CD4-positive, alpha-beta memory T cell (primary cell): ENCODE measurements around the gene SERPINA4. TPM values are rescaled to one million over a fixed set of nuclear protein-coding genes. Genes with fewer than 3 reads are reported as not detected.
"Not testable (repeated sequence)": the region's sequence is repeated elsewhere in the genome, so short reads cannot be mapped to it uniquely, and the experiment has no call there.

Experiments used
- CTCF ChIA-PET: fragments of 350-600 bp; sonication (Branson Sonifier 250); formaldehyde crosslinking; loops from one replicate; lab custom pipeline; 2021; ENCODE audit warnings: inconsistent platforms; ENCODE audit not compliant: partially characterized antibody; lab: Charles Lee
- POLR2A ChIA-PET: fragments of 350-600 bp; sonication (Branson Sonifier 250); formaldehyde crosslinking; loops from one replicate; lab custom pipeline; 2021; ENCODE audit not compliant: partially characterized antibody; lab: Charles Lee
- DNase-seq, 5 donors: peaks; one replicate each; pipeline versions ENCODE4 v3.0.0 to v3.0.0-alpha.2; 2020 to 2022; ENCODE audit warnings: mixed read lengths in 1 of 5
- H3K27ac ChIP-seq: one replicate; pipeline ENCODE4 v1.7.0; 2013; ENCODE audit warnings: low read depth, low read length
- H3K27me3 ChIP-seq: 2 replicates; pipeline ENCODE4 v1.7.0; 2013; ENCODE audit warnings: mild to moderate bottlenecking, low read length, moderate library complexity; ENCODE audit not compliant: insufficient read depth
- H3K36me3 ChIP-seq: 2 replicates; pipeline ENCODE4 v1.7.0; 2013; ENCODE audit warnings: mild to moderate bottlenecking, low read length, moderate library complexity; ENCODE audit not compliant: insufficient read depth
- H3K4me1 ChIP-seq: 2 replicates; pipeline ENCODE4 v1.7.0; 2013; ENCODE audit warnings: mild to moderate bottlenecking, low read length, moderate library complexity; ENCODE audit not compliant: insufficient read depth
- H3K4me3 ChIP-seq, 2 donors: one replicate each; pipeline ENCODE4 v1.7.0; 2013; ENCODE audit warnings: low read length in 2 of 2, mild to moderate bottlenecking in 1 of 2
- H3K9me3 ChIP-seq, 2 donors: one replicate each; pipeline ENCODE4 v1.7.0; 2013; ENCODE audit warnings: low read length in 2 of 2, control low read depth in 1 of 2; ENCODE audit not compliant: control insufficient read depth in 1 of 2
- H3K27ac Mint-ChIP-seq, 7 donors: one replicate each; pipeline ENCODE4 v1.8.0; 2020 to 2021; ENCODE audit warnings: mixed read lengths in 7 of 7, mild to moderate bottlenecking in 6 of 7, inconsistent platforms in 3 of 7, moderate library complexity in 3 of 7
- H3K27me3 Mint-ChIP-seq, 2 donors: one replicate each; pipeline ENCODE4 v1.8.0; 2020 to 2021; ENCODE audit warnings: mixed read lengths in 2 of 2
- H3K36me3 Mint-ChIP-seq, 2 donors: one replicate each; pipeline ENCODE4 v1.8.0; 2020 to 2021; ENCODE audit warnings: mixed read lengths in 2 of 2, inconsistent platforms in 1 of 2, mild to moderate bottlenecking in 1 of 2
- H3K4me1 Mint-ChIP-seq, 4 donors: one replicate each; pipeline ENCODE4 v1.8.0; 2020 to 2021; ENCODE audit warnings: mixed read lengths in 4 of 4, mild to moderate bottlenecking in 1 of 4
- H3K4me3 Mint-ChIP-seq, 8 donors: one replicate each; pipeline ENCODE4 v1.8.0; 2020 to 2021; ENCODE audit warnings: mixed read lengths in 8 of 8, mild to moderate bottlenecking in 7 of 8, moderate library complexity in 6 of 8, inconsistent platforms in 3 of 8
- H3K9me3 Mint-ChIP-seq, 8 donors: one replicate each; pipeline ENCODE4 v1.8.0; 2020 to 2021; ENCODE audit warnings: mixed read lengths in 8 of 8, mild to moderate bottlenecking in 5 of 8, inconsistent platforms in 3 of 8, moderate library complexity in 1 of 8
- intact Hi-C: fragments of 100-400 bp; cut with micrococcal nuclease; formaldehyde crosslinking; loops from one replicate; pipeline ENCODE4 v1.15.1; 2023
- polyA plus RNA-seq, 2 donors: library from polyadenylated mRNA; unstranded; fragments of 300-500 nt; fragmentation: Illumina TruSeq; gene quantifications; one replicate each; pipeline ENCODE4 v1.2.3, GENCODE V29; 2021
- total RNA-seq, 2 experiments: library from RNA; stranded (reverse); gene quantifications; one replicate each; pipeline ENCODE4 v1.2.3, GENCODE V29; 2021

SERPINA4 gene
- total and polyA plus RNA-seq, 4 experiments from 2014 or later = not detected

DNA sequence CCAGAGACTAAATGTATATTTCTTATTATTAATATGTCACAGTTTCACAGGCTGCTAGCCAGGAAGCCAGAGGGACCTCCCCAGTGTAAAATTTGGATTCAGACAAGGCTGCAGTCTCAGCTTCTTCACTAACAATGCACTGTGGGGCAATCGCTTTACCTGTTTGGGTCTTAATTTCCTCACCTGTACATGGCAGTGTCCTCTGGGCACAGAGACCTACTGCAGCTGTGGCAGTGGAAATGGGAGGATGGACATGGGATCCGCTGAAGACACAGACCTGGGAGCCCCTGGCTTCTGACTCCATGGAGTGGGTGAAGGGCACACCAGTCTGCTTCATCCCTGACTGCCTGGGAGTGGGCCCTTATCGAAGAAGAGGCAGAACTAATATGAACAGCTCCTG, 13.1 kb downstream of the SERPINA4 start:
- Mint-ChIP-seq H3K27me3 (peaks cover 0 to 5% of the 10 kb centered on the region in 2 donors), H3K9me3 (peaks cover 0 to 2% (median 0%) of the 10 kb centered on the region in 8 donors), H3K4me1 (no peaks in the 10 kb centered on the region), H3K27ac (no peak overlapping the region), H3K36me3 (no peaks in the 10 kb centered on the region), H3K4me3 (no peak overlapping the region)
- Histone ChIP-seq H3K27ac (no peak overlapping the region), H3K9me3 (no peaks in the 10 kb centered on the region), H3K4me3 (no peak overlapping the region), H3K36me3 (no peaks in the 10 kb centered on the region), H3K4me1 (no peaks in the 10 kb centered on the region), H3K27me3 (no peaks in the 10 kb centered on the region)
- CTCF ChIA-PET = no interaction called here
- DNase-seq = no peak
- intact Hi-C loops = no loop called here
- POLR2A ChIA-PET = no interaction called here

DNA sequence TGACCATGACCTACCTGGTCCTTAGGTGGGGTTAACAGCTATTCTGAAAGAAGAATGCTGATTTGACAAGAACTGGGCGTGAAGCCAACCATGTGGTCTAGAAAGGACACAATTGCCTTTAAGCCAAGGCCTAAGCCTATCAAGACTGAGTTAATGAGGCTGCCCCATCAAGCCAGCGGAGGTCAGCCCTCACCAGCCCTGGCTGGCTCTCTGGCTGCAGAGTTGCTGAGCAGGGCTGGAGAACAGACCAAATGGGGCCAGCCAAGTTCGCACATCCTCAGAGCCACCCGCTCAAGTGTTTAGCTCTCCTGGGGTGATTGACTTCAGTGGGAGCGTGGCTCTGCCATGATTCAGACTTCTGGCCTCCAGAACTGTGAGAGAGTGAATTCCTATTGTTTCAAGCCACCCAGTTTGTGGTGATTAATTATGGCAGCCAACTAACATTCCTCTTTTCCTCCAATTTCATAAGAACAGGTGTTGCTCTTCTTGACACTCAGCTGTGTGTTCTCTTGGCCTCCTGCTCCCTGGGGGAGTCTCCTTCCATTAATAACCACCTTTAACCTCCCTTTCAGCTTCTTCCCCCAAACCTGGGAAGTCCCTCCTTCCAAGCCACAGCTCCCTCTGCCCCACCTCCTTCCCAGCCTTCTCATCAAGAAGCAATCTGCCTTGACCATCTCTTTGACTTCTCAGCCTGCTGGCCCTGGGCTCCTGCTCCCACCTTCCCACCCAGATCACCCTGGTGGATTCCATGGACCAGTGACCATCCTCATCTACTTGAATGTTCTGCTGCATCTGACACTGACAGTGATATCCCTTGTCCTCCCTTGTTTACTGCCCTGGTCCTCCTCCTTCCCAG, 14.7 kb downstream of the SERPINA4 start:
- Histone ChIP-seq H3K4me3 (no peak overlapping the region), H3K27me3 (no peaks in the 10 kb centered on the region), H3K27ac (no peak overlapping the region), H3K9me3 (no peaks in the 10 kb centered on the region), H3K4me1 (no peaks in the 10 kb centered on the region), H3K36me3 (no peaks in the 10 kb centered on the region)
- Mint-ChIP-seq H3K27ac (no peak overlapping the region), H3K4me3 (no peak overlapping the region), H3K36me3 (no peaks in the 10 kb centered on the region), H3K9me3 (peaks cover 0 to 2% (median 0%) of the 10 kb centered on the region in 8 donors), H3K4me1 (no peaks in the 10 kb centered on the region), H3K27me3 (peaks cover 0 to 3% of the 10 kb centered on the region in 2 donors)
- POLR2A ChIA-PET = no interaction called here
- intact Hi-C loops = no loop called here
- no peak for DNase-seq
- CTCF ChIA-PET = no interaction called here

DNA sequence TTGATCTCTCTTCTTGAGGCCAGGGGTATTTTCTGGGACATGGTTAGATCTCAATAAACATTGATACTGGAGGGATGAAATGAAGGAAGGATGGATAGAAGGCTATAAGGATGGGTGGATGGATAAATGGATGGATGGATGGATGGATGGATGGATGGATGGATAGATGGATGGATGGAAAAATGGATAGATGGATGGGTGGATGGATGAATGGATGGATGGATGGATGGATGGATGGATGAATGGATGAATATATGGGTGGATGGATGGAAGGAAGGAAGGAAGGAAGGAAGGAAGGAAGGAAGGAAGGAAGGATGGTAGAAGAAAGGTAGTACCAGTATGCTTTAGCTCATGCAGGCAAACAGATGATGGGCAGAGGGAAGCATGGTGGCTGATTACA, 16.2 kb downstream of the SERPINA4 start:
- H3K4me3 Mint-ChIP-seq, CTCF ChIA-PET, H3K27me3 ChIP-seq, H3K27me3 Mint-ChIP-seq, H3K9me3 Mint-ChIP-seq, H3K4me1 Mint-ChIP-seq, H3K36me3 ChIP-seq, H3K27ac Mint-ChIP-seq, H3K27ac ChIP-seq, H3K9me3 ChIP-seq, H3K4me1 ChIP-seq, intact Hi-C loops, H3K4me3 ChIP-seq, H3K36me3 Mint-ChIP-seq, DNase-seq, POLR2A ChIA-PET: not testable (repeated sequence)

- Histone ChIP-seq H3K4me3 (no peak overlapping the region), H3K4me1 (no peaks in the 10 kb centered on the region), H3K27ac (no peak overlapping the region), H3K9me3 (no peaks in the 10 kb centered on the region), H3K27me3 (no peaks in the 10 kb centered on the region), H3K36me3 (no peaks in the 10 kb centered on the region)
- no peaks in the 10 kb centered on the region for H3K9me3 Mint-ChIP-seq
- no peaks in the 10 kb centered on the region for H3K36me3 Mint-ChIP-seq
- DNase-seq = no peak
- peaks cover 0 to 3% of the 10 kb centered on the region in 2 donors for H3K27me3 Mint-ChIP-seq
- no peaks in the 10 kb centered on the region for H3K4me1 Mint-ChIP-seq
- no peak overlapping the region for H3K27ac Mint-ChIP-seq
- CTCF ChIA-PET = no interaction called here
- intact Hi-C loops = no loop called here
- no peak overlapping the region for H3K4me3 Mint-ChIP-seq
- POLR2A ChIA-PET = no interaction called here
Observed at GRCh38 chr14:94578712-94579111, 17.5 kb downstream of the SERPINA4 start.

- H3K4me3 ChIP-seq = no peak within 1 kb of the TSS
- H3K27ac ChIP-seq = no peak within 1 kb of the TSS
- CTCF ChIA-PET = no interaction called here
- no peaks in the 10 kb centered on the region for H3K9me3 Mint-ChIP-seq
- H3K27me3 ChIP-seq = no peaks in the 10 kb centered on the region
- H3K4me3 Mint-ChIP-seq = no peak within 1 kb of the TSS
- H3K27ac Mint-ChIP-seq = peak within 1 kb of the TSS in 1 of 7 donors; percentile 62
- intact Hi-C loops = no loop called here
- H3K27me3 Mint-ChIP-seq = peaks cover 0 to 3% of the 10 kb centered on the region in 2 donors
- H3K4me1 Mint-ChIP-seq = no peaks in the 10 kb centered on the region
- no peak for DNase-seq
- H3K9me3 ChIP-seq = no peaks in the 10 kb centered on the region
- no peaks in the 10 kb centered on the region for H3K36me3 ChIP-seq
- POLR2A ChIA-PET = no interaction called here
- no peaks in the 10 kb centered on the region for H3K36me3 Mint-ChIP-seq
- no peaks in the 10 kb centered on the region for H3K4me1 ChIP-seq
Observed at GRCh38 chr14:94581127-94581999, 20.1 kb downstream of the SERPINA4 start, which contains the start of gene SERPINA5. Gene SERPINA5 (plus strand): TSS chr14:94581426. CDS start chr14:94587363, 5,937 bp downstream.

- Mint-ChIP-seq H3K27me3 (peaks cover 2 to 3% of the 10 kb centered on the region in 2 donors), H3K9me3 (no peaks in the 10 kb centered on the region), H3K4me3 (no peak overlapping the region), H3K4me1 (no peaks in the 10 kb centered on the region), H3K36me3 (no peaks in the 10 kb centered on the region), H3K27ac (no peak overlapping the region)
- H3K36me3 ChIP-seq = no peaks in the 10 kb centered on the region
- no peaks in the 10 kb centered on the region for H3K4me1 ChIP-seq
- no peak overlapping the region for H3K4me3 ChIP-seq
- no peak overlapping the region for H3K27ac ChIP-seq
- no peaks in the 10 kb centered on the region for H3K27me3 ChIP-seq
- intact Hi-C loops = no loop called here
- H3K9me3 ChIP-seq = no peaks in the 10 kb centered on the region
- CTCF ChIA-PET = no interaction called here
- DNase-seq = no peak
- POLR2A ChIA-PET = no interaction called here
Observed at GRCh38 chr14:94582199-94582750, 21.0 kb downstream of the SERPINA4 start.

- CTCF ChIA-PET = no interaction called here
- DNase-seq = no peak
- no peaks in the 10 kb centered on the region for H3K4me1 ChIP-seq
Observed at GRCh38 chr14:94582851-94583250, 21.6 kb downstream of the SERPINA4 start.

More at GRCh38 chr14:94582851-94583250, 21.6 kb downstream of the SERPINA4 start:
- Mint-ChIP-seq H3K27me3 (peaks cover 2 to 3% of the 10 kb centered on the region in 2 donors), H3K27ac (no peak overlapping the region), H3K4me1 (no peaks in the 10 kb centered on the region), H3K36me3 (no peaks in the 10 kb centered on the region), H3K4me3 (no peak overlapping the region), H3K9me3 (no peaks in the 10 kb centered on the region)
- H3K36me3 ChIP-seq = no peaks in the 10 kb centered on the region
- intact Hi-C loops = no loop called here
- H3K27me3 ChIP-seq = no peaks in the 10 kb centered on the region
- no peak overlapping the region for H3K4me3 ChIP-seq
- no peaks in the 10 kb centered on the region for H3K9me3 ChIP-seq
- H3K27ac ChIP-seq = no peak overlapping the region
- POLR2A ChIA-PET = no interaction called here
